Panc1 (cell line): Measurements from ENCODE around the gene GRAMD4.

Source experiments
- SIN3A ChIP-seq: IDR thresholded peaks from 2 replicates; pipeline ENCODE4 v1.6.1; 2012; ENCODE audit warnings: low read depth, mild to moderate bottlenecking, low read length, moderate library complexity, borderline replicate concordance; ENCODE audit not compliant: insufficient read depth
- TF ChIP-seq, protein P1 (sequence below): fragments of 450-650 bp; IDR thresholded peaks from 2 replicates; pipeline ENCODE4 v1.5.1; 2017; ENCODE audit warnings: mild to moderate bottlenecking
- TF ChIP-seq, protein P2 (sequence below), 2 experiments: IDR thresholded peaks; 2 replicates each; pipeline ENCODE4 v1.6.1; 2011 to 2012; ENCODE audit warnings: low read depth in 2 of 2, control low read depth in 1 of 2, low read length in 1 of 2, mild to moderate bottlenecking in 1 of 2, moderate library complexity in 1 of 2; ENCODE audit not compliant: insufficient read depth in 1 of 2

GRCh38 chr22:46719921-46720320, 99.7 kb downstream of the GRAMD4 start:
- TF ChIP-seq, protein P1, sequence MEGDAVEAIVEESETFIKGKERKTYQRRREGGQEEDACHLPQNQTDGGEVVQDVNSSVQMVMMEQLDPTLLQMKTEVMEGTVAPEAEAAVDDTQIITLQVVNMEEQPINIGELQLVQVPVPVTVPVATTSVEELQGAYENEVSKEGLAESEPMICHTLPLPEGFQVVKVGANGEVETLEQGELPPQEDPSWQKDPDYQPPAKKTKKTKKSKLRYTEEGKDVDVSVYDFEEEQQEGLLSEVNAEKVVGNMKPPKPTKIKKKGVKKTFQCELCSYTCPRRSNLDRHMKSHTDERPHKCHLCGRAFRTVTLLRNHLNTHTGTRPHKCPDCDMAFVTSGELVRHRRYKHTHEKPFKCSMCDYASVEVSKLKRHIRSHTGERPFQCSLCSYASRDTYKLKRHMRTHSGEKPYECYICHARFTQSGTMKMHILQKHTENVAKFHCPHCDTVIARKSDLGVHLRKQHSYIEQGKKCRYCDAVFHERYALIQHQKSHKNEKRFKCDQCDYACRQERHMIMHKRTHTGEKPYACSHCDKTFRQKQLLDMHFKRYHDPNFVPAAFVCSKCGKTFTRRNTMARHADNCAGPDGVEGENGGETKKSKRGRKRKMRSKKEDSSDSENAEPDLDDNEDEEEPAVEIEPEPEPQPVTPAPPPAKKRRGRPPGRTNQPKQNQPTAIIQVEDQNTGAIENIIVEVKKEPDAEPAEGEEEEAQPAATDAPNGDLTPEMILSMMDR = no peak
- TF ChIP-seq, protein P2, sequence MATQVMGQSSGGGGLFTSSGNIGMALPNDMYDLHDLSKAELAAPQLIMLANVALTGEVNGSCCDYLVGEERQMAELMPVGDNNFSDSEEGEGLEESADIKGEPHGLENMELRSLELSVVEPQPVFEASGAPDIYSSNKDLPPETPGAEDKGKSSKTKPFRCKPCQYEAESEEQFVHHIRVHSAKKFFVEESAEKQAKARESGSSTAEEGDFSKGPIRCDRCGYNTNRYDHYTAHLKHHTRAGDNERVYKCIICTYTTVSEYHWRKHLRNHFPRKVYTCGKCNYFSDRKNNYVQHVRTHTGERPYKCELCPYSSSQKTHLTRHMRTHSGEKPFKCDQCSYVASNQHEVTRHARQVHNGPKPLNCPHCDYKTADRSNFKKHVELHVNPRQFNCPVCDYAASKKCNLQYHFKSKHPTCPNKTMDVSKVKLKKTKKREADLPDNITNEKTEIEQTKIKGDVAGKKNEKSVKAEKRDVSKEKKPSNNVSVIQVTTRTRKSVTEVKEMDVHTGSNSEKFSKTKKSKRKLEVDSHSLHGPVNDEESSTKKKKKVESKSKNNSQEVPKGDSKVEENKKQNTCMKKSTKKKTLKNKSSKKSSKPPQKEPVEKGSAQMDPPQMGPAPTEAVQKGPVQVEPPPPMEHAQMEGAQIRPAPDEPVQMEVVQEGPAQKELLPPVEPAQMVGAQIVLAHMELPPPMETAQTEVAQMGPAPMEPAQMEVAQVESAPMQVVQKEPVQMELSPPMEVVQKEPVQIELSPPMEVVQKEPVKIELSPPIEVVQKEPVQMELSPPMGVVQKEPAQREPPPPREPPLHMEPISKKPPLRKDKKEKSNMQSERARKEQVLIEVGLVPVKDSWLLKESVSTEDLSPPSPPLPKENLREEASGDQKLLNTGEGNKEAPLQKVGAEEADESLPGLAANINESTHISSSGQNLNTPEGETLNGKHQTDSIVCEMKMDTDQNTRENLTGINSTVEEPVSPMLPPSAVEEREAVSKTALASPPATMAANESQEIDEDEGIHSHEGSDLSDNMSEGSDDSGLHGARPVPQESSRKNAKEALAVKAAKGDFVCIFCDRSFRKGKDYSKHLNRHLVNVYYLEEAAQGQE (IDR thresholded peaks at IDR 0.05; ENCODE audit: insufficient read depth in 1 of 2, low read depth in 2 of 2, low read length in 1 of 2) = no peak
- TF ChIP-seq SIN3A = no peak
